Measurements from ENCODE around the gene CPED1.
"Not testable (repeated sequence)": the region's sequence is repeated elsewhere in the genome, so short reads cannot be mapped to it uniquely, and the experiment has no call there.

Gene CPED1

GRCh38 chr7:121195874-121196273 lies 207.4 kb downstream of the CPED1 start:
- no peak for DNase-seq

DNA sequence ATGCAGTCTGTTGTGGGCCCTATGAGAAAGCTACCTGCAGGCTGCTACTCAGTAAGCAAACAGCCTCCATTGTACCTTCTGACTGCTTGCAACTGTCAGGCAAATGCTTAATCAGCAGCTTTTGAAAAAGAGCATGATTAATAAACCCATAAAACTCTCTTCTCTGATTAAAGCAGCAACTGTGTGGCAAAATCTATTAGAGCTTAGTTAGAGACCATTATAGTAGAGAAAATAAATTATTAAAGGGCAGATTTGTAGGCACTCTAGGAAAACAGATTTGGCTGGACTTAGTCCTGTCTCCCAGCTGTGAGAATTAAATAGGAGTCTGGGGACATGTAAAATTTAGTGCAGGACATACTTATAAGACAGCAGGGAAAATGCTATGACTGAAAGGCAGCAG lies 207.8 kb downstream of the CPED1 start:
- DNase-seq: no peak

DNA sequence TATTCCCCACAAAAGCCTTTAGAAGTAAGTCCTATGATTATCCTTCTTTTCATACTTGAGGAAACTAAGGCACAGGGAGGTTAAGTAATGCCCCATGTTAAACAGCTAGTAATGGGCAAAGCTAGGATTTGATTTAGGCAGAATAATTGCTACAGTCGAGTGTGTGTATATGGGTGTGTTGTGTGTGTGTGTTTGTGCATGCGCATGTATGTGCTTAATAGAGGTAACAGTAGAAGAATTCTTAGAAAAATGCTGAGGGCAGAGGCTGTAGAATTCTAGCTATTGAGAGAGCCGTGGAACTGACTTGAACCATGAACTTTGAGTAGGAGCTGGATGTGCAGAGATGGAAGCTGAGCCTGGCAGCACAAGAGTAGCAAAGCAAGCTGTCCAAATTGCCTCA lies 208.9 kb downstream of the CPED1 start:
- no peak for DNase-seq

GRCh38 chr7:121198502-121198901 lies 210.0 kb downstream of the CPED1 start:
- DNase-seq: no peak

DNA sequence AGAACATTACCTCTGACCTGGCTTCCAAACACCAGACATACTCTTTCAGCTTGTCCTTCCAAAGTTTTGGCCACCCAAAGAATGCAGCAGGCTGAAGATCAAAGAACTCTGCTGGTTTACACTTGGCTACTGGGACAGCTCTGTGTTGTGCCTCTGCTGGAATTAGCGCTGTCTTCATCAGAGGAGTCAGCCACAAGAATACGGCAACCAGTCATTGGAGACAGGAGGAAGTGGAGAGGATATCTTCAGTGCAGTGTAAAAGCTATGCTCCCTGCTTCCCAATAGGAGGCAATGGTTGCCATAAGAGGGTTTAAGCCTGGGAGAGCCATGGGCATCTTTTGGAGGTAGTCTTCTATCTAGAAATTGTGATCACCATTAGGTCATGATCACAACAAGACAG lies 213.6 kb downstream of the CPED1 start:
- no peak for DNase-seq

GRCh38 chr7:121202834-121203233 lies 214.3 kb downstream of the CPED1 start:
- no peak for DNase-seq

DNA sequence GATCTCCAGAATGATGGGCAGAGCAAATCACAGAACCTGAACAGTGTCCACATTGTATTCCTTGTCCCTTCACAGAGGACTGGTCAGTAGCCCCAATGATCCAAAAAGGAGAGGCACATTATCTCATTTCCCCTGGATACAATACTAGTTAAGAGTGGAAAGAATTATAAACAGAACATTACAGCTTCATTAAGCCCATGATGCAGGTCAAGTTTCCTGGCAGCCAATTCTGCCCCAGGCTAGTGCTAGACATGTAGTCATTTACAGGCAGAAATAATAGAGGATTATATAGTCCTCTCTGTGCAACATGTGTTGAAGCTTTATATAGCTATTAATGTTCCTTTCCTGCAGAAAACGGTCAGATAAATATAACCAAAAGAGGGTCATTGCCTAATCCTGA lies 216.0 kb downstream of the CPED1 start:
- DNase-seq: no peak

GRCh38 chr7:121205777-121206176 lies 217.3 kb downstream of the CPED1 start:
- DNase-seq: no peak

- no peak for DNase-seq
Measured at GRCh38 chr7:121211253-121211652, 222.7 kb downstream of the CPED1 start.

DNA sequence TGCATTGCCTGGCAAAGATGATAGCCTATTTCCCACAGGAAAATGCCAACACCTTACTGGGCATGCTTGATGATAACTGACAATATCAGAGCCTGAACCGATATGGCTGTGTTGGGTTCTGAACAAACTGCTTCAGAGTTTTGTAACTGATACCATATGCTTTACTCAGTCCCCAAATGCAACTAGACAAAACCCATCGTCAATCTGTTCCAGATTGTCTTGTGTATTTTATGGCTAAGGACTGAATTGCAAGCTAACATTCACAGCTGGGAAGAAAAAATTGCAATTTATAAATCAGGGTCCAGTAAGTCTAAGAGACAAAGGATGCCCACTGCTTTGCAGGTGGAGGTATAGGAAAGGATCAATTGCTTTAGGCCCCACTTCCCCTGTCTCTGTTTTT lies 223.5 kb downstream of the CPED1 start:
- DNase-seq: no peak

GRCh38 chr7:121214657-121215056 lies 226.1 kb downstream of the CPED1 start:
- DNase-seq: no peak

- DNase-seq: no peak
Measured at GRCh38 chr7:121219026-121219425, 230.5 kb downstream of the CPED1 start.

- not testable (repeated sequence) for DNase-seq
Measured at GRCh38 chr7:121221108-121221507, 232.6 kb downstream of the CPED1 start.

- DNase-seq: no peak
Measured at GRCh38 chr7:121228779-121229178, 240.3 kb downstream of the CPED1 start.

DNA sequence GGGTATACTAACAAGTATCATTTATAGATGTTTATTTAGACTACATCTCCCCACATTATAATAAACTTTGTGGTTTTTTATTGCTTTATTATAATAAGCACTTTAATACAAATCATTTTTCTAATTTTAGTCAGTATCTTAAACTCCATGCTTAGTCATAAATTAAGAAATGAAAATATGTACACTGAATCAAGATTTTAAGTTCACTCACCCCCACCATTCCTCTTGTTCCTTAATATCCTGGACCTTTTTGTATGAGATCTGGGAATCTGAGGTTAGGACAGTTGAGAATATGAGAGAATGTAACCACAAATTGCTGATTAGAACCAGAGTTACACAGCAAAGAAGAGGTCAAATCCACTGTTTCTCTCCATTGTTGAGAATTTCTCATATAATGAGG lies 246.7 kb downstream of the CPED1 start:
- DNase-seq: no peak

DNA sequence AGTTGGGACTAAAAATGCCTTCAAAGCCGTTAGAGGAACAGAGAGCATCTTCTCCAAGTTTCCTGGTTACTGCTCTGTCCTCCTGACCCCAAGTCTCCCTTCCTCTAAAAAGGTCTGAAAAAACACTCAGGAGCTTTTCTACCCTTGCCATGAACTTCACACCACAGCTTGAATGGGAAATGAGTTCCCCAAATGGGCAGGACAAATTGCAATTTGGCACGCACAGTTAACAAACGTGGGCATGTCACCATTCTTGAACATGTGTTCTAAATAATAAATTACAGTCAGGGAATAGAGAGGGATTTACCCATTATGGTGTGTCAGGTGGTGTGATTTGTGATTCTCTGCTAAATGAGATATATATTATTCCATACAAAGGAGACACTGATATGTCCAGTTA lies 249.1 kb downstream of the CPED1 start:
- no peak for DNase-seq

GRCh38 chr7:121244120-121244870 lies 255.8 kb downstream of the CPED1 start:
- no peak for DNase-seq

- DNase-seq: not testable (repeated sequence)
Measured at GRCh38 chr7:121251367-121251766, 262.9 kb downstream of the CPED1 start.

DNA sequence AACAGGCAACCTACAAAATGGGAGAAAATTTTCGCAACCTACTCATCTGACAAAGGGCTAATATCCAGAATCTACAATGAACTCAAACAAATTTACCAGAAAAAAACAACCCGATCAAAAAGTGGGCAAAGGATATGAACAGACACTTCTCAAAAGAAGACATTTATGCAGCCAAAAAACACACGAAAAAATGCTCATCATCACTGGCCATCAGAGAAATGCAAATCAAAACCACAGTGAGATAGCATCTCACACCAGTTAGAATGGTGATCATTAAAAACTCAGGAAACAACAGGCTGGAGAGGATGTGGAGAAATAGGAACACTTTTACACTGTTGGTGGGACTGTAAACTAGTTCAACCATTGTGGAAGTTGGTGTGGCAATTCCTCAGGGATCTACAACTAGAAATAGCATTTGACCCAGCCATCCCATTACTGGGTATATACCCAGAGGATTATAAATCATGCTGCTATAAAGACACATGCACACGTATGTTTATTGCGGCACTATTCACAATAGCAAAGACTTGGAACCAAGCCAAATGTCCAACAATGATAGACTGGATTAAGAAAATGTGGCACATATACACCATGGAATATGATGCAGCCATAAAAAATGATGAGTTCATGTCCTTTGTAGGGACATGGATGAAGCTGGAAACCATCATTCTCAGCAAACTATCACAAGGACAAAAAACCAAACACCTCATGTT lies 264.2 kb downstream of the CPED1 start:
- not testable (repeated sequence) for DNase-seq

- no peak for DNase-seq
Measured at GRCh38 chr7:121259826-121260225, 271.3 kb downstream of the CPED1 start.

DNA sequence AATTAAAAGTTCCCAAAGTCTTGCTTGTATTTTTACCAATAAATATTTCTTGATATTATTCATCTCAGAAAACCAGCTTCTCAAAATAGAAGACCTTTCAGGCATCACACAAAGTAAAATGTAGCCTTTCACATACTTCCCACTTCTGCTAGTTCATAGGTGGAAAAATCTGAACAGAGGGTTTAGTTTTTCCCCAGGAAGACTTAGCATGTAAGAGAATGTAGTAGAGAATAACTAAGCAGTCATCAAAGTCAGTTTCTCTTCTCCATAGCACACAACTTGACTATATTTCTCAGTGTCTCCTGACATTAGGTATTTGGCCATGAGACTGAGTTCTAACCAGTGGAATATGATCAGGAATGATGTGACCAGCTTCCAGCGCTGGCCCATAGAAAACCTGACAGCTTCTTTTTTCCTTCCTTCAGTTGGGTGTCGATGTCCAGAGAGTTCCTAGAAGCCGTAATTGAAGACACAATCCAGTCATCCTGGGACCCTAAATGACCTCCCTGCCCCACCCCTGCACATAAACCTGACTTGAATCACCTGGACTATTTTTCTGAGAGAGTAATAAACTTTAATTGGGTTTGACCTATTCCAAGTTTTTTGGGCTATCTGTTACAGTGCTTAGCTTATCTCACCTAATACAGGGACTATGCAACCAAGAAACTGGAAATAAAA lies 272.8 kb downstream of the CPED1 start:
- no peak for DNase-seq

DNA sequence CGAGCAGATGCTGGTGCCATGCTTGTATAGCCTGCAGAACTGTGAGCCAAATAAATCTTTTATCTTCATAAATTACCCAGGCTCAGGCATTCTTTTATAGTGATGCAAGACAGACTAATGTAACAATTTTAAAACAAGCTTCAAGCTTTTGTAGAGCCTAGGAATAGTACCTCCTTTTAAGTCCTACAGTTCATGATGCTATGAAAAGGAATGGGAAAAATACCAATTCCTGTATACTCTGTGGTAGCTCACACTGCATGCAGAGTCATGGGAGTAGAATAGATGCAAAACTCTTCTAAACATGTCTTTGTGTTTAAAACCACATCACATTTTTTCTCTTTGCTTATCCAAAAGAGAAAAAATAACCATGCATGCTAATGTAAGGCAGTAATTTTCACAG lies 273.7 kb downstream of the CPED1 start:
- no peak for DNase-seq

- DNase-seq: no peak
Measured at GRCh38 chr7:121262969-121263368, 274.5 kb downstream of the CPED1 start.

DNA sequence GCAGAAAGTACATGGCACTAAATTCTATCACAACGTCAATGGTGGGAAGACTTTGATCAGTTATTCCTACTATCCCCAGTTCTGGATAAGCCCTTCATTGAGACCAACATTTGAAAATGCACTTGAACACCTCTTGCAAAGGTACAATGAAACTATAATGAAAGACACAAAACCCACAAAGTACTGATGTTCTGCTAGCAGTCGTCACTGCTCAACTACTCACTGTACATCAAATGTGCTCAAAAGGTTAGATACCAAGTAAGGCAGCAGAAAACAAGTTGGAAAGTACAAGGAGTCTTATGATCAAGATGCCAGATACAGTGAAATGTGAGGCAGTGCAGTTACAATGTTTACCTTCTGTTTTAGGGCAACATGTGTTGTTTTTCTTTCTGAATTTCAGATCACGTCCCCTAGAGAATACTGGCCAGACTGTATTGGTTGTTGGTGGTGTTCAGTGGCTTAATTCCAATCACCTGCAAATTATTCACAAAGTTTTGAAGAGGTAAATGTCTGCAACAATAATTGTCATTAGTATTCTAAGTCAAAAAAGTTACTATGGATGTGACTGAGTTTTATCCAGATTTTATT lies 277.9 kb downstream of the CPED1 start:
- DNase-seq: no peak
